K562 (cell line): ENCODE results near the gene POU3F1. TPM values are rescaled to one million over a fixed set of nuclear protein-coding genes. Genes with fewer than 3 reads are reported as not detected.

Experiments used
- ATAC-seq: fragments of 200-7000 bp; cut with Tn5 transposase; 3 replicates; pipeline ENCODE4 v1.9.1; 2020; ENCODE audit warnings: moderate library complexity
- BruUV-seq: library from RNA; stranded (reverse); fragments of 400-500 nt; replicated peaks from 2 replicates; lab custom pipeline; 2021; lab: Mats Ljungman, UMichigan
- CTCF ChIA-PET: fragments of 300-600 bp; formaldehyde crosslinking; extraction: SDS; loops from one replicate; lab custom pipeline; 2021; ENCODE audit warnings: low intra/inter-chr PET ratio; lab: Yijun Ruan, JAX
- POLR2A ChIA-PET: fragments of 300-600, 350-650 bp; sonication (Branson Sonifier 250); formaldehyde crosslinking; extraction: SDS; loops from one replicate; lab custom pipeline; 2021; ENCODE audit warnings: antibody characterized with exemption, inconsistent platforms; lab: Yijun Ruan, JAX
- DNase-seq, 4 experiments: peaks; one replicate each; pipeline versions ENCODE4 v3.0.0 to v3.0.0-alpha.2; 2011 to 2018; ENCODE audit warnings: low spot score in 3 of 4, mixed read lengths in 3 of 4; ENCODE audit errors: extremely low read depth in 1 of 4
- FAIRE-seq: peaks from 2 replicates; lab custom pipeline; 2011; peaks lifted over from hg19 to GRCh38; lab: Jason Lieb, UNC
- H2AFZ ChIP-seq: 2 replicates; pipeline ENCODE4 v1.6.0; 2011; ENCODE audit warnings: low read depth, low read length, control low read depth, inconsistent platforms
- H3K27ac ChIP-seq: fragments of 200-600 bp; 3 replicates; pipeline ENCODE4 v1.8.0; 2011; ENCODE audit warnings: low read depth, mild to moderate bottlenecking, control low read depth, inconsistent platforms, low read length, moderate library complexity, mixed read lengths; ENCODE audit errors: extremely low read depth
- H3K27me3 ChIP-seq, 2 experiments: fragments of 300-600 bp in 1 of 2; 2 replicates in 1 of 2; 3 replicates in 1 of 2; pipeline versions ENCODE4 v1.6.0 to v1.8.0; 2011; ENCODE audit warnings: inconsistent platforms in 2 of 2, low read length in 2 of 2, mild to moderate bottlenecking in 1 of 2, mixed read lengths in 1 of 2, moderate library complexity in 1 of 2; ENCODE audit not compliant: control insufficient read depth in 2 of 2, insufficient read depth in 2 of 2
- H3K36me3 ChIP-seq: fragments of 300-600 bp; 3 replicates; pipeline ENCODE4 v1.8.0; 2011; ENCODE audit warnings: mild to moderate bottlenecking, low read length, inconsistent platforms; ENCODE audit not compliant: control insufficient read depth, insufficient read depth
- H3K4me1 ChIP-seq, 2 experiments: fragments of 200-600 bp in 1 of 2; replicated peaks in 1 of 2; 2 replicates in 1 of 2; 3 replicates in 1 of 2; pipeline versions ENCODE4 v1.5.1 to v1.8.0; 2011; ENCODE audit warnings: inconsistent platforms in 2 of 2, low read length in 2 of 2, mild to moderate bottlenecking in 1 of 2, mixed read lengths in 1 of 2, moderate library complexity in 1 of 2; ENCODE audit not compliant: control insufficient read depth in 2 of 2, insufficient read depth in 2 of 2
- H3K4me2 ChIP-seq: 2 replicates; pipeline ENCODE4 v1.6.1; 2011; ENCODE audit warnings: low read length, control low read depth, inconsistent platforms, mixed read lengths; ENCODE audit not compliant: insufficient read depth
- H3K4me3 ChIP-seq: fragments of 200-600 bp; sonication (generic), shearing (Covaris generic); 2 replicates; pipeline ENCODE4 v1.5.1; 2016; ENCODE audit warnings: control low read depth, inconsistent platforms
- H3K79me2 ChIP-seq: fragments of 200-600 bp; 3 replicates; pipeline ENCODE4 v1.8.0; 2011; ENCODE audit warnings: low read length, inconsistent platforms; ENCODE audit not compliant: control insufficient read depth, insufficient read depth
- H3K9ac ChIP-seq, 2 experiments: 2 replicates each; pipeline versions ENCODE4 v1.6.0 to v1.6.1; 2011; ENCODE audit warnings: low read depth in 2 of 2, low read length in 2 of 2, control low read depth in 1 of 2, inconsistent platforms in 1 of 2, mild to moderate bottlenecking in 1 of 2, mixed read lengths in 1 of 2; ENCODE audit not compliant: insufficient read depth in 1 of 2
- H3K9me1 ChIP-seq: one replicate; pipeline ENCODE4 v1.6.0; 2011; ENCODE audit warnings: inconsistent platforms, mild to moderate bottlenecking, low read length, moderate library complexity; ENCODE audit not compliant: control insufficient read depth, insufficient read depth
- H3K9me3 ChIP-seq: replicated peaks from 2 replicates; pipeline ENCODE4 v1.5.1; 2011; ENCODE audit warnings: low read depth, low read length, inconsistent platforms; ENCODE audit not compliant: control insufficient read depth, insufficient read depth
- H4K20me1 ChIP-seq: replicated peaks from 2 replicates; pipeline ENCODE4 v1.6.1; 2011; ENCODE audit warnings: low read length, inconsistent platforms, mixed read lengths; ENCODE audit not compliant: control insufficient read depth, insufficient read depth
- KAT7 ChIP-seq: sonication (generic); formaldehyde crosslinking; IDR thresholded peaks from 2 replicates; pipeline ENCODE4 v1.8.0; 2022; ENCODE audit warnings: missing genetic modification reagents, mild to moderate bottlenecking, borderline replicate concordance
- KHSRP ChIP-seq: fragments of 450-650 bp; IDR thresholded peaks from 2 replicates; pipeline ENCODE4 v1.6.1; 2017
- NCOR1 ChIP-seq: fragments of 450-650 bp; IDR thresholded peaks from 2 replicates; pipeline ENCODE4 v1.6.1; 2016; ENCODE audit warnings: mild to moderate bottlenecking, moderate library complexity
- NELFE ChIP-seq: IDR thresholded peaks from 2 replicates; pipeline ENCODE4 v1.6.1; 2011; ENCODE audit warnings: mild to moderate bottlenecking; ENCODE audit not compliant: insufficient read depth, insufficient read length
- SMAD1 ChIP-seq: fragments of 150-350 bp; IDR thresholded peaks from 2 replicates; pipeline ENCODE4 v1.6.1; 2014; ENCODE audit warnings: low read length, low read depth; ENCODE audit not compliant: partially characterized antibody
- SMARCA4 ChIP-seq: fragments of 450-650 bp; IDR thresholded peaks from 2 replicates; pipeline ENCODE4 v1.6.1; 2016
- TBL1XR1 ChIP-seq, 2 experiments: IDR thresholded peaks; 2 replicates each; pipeline ENCODE4 v1.6.1; 2012; ENCODE audit warnings: improper control_type of control experiment in 2 of 2, low read length in 2 of 2, mild to moderate bottlenecking in 1 of 2
- TEAD4 ChIP-seq, 2 experiments: sonication (generic) in 1 of 2; formaldehyde crosslinking in 1 of 2; IDR thresholded peaks; 2 replicates each; pipeline versions ENCODE4 v1.6.1 to v1.8.0; 2012 to 2022; ENCODE audit warnings: borderline replicate concordance in 1 of 2, inconsistent platforms in 1 of 2, low read length in 1 of 2, mild to moderate bottlenecking in 1 of 2, missing genetic modification reagents in 1 of 2
- WGBS: fragments of 100-300 bp; shearing (Covaris generic); methylation state at CpG from one replicate; pipeline ENCODE4 v1.1.6; 2016; ENCODE audit warnings: low coverage, mixed read lengths; ENCODE audit not compliant: insufficient coverage; ENCODE audit errors: missing lambda C conversion rate; 5-methylcytosine and 5-hydroxymethylcytosine counted together
- in situ Hi-C: fragments of 300-500 bp; cut with MboI; formaldehyde crosslinking; loops from 4 replicates; pipeline ENCODE4 v1.15.0; 2018; ENCODE audit warnings: inconsistent platforms, mixed read lengths
- intact Hi-C: fragments of 100-400 bp; cut with micrococcal nuclease; formaldehyde crosslinking; loops from 2 replicates; pipeline ENCODE4 v1.14.2; 2022
- polyA plus RNA-seq, 8 experiments: library from polyadenylated mRNA; depleted of rRNA in 4 of 8; stranded (reverse) in 5 of 8; unstranded in 3 of 8; fragments of >200 nt; fragmentation: Nextera tagmentation in 2 of 8; fragmentation: Illumina TruSeq in 1 of 8; extraction: Ambion mirVana in 2 of 8; extraction: Trizol in 1 of 8; gene quantifications; 2 replicates each; pipeline versions ENCODE4 v1.2.1 to v1.2.3, GENCODE V29; 2011 to 2014; ENCODE audit warnings: inconsistent platforms in 1 of 8, missing spikeins in 1 of 8
- total RNA-seq, 7 experiments: library from RNA; depleted of rRNA in 6 of 7; stranded (reverse); fragments of >200 nt in 6 of 7; fragmentation: Illumina TruSeq in 2 of 7; extraction: Trizol in 2 of 7; gene quantifications; 2 replicates each; pipeline versions ENCODE4 v1.2.1 to v1.2.3, GENCODE V29; 2011 to 2021; ENCODE audit warnings: low replicate concordance in 1 of 7
- TF ChIP-seq, protein P1 (sequence below): IDR thresholded peaks from 2 replicates; pipeline ENCODE4 v1.6.1; 2014; ENCODE audit warnings: antibody characterized with exemption
- TF ChIP-seq, protein P2 (sequence below), 2 experiments: fragments of 450-650 bp; IDR thresholded peaks; 2 replicates each; pipeline ENCODE4 v1.6.1; 2018; ENCODE audit warnings: mild to moderate bottlenecking in 2 of 2, low read depth in 1 of 2; ENCODE audit not compliant: partially characterized antibody in 2 of 2
- TF ChIP-seq, protein P3 (sequence below): fragments of 250-450 bp; sonication (Bioruptor Pico); IDR thresholded peaks from 2 replicates; pipeline ENCODE4 v1.5.0; 2022; ENCODE audit warnings: mild to moderate bottlenecking

Gene POU3F1
- total and polyA plus RNA-seq, 9 of the 15 experiments (the other 6 are each of a cell fraction or from before 2014, with no cell fraction given), result 0.09 TPM; not detected in 8

DNA sequence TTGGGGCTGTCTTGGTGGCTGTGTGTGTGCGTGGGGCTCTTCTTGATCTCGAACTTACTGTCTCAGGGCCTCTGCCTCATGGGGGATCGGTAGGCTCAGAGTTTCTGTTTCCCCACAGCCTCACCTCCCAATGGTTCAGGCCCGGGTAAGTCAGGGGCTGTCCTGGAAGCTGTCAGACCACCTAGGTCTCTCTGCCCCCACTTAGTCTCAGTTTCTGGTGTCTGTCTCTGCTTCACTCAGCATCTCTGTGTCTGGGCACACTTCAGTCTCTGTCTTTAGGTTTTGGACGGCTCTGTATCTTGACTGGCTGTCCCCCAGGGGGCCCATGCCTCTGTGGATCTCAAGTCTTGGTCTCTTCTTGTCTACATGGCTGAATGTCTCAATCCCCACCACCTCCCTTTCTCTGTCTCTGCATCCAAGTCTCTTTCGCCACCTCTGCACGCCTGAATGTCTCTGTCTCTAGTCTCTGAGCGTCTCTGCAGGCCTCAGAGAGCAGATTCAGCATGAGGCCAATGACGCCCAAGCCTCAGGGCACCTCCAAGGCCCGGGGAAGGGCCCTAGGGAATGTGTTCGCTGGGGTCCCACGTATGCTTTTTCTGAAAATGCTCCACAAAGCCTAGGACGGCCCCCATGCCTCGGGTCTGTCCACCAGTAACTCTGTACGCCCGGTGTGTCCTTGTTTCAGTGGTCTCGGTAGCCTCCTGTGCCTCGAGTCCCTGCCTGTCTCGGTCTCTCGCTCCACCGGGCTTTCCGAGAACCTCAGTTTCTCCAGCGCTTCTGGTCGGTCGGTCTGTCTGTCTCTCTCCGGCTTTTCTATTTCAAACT, 42.1 kb downstream of the POU3F1 start:
- TSS peak; percentile 73 for BruUV-seq
- intact Hi-C loops (loop anchor here (1.0 kb wide), 1 partner anchor 8 kb away; the partner anchor contains the start of gene UTP11), in situ Hi-C loops (no loop called here)
- Histone ChIP-seq H3K9me3 (no peaks in the 10 kb centered on the region), H3K27me3 (no peaks in the 10 kb centered on the region), H3K27ac (peak overlapping the region; percentile 80), H3K4me3 (peak overlapping the region; percentile 65), H3K9me1 (no peaks in the 10 kb centered on the region), H2AFZ (no peak overlapping the region), H3K79me2 (peaks cover 66% of the 10 kb centered on the region), H3K4me2 (peak overlapping the region; percentile 92), H4K20me1 (0 out of 2 replicates have a peak, but pooled peaks cover 12% of the 10 kb centered on the region), H3K36me3 (peaks cover 36% of the 10 kb centered on the region), H3K9ac (peak overlapping the region; percentile 86 to 99), H3K4me1 (peaks cover 57 to 62% of the 10 kb centered on the region in 2 experiments)
- DNase-seq (peak in 1 of 4 experiments; percentile 60), ATAC-seq (peak; percentile 14), FAIRE-seq (peak; percentile 56)
- CTCF ChIA-PET, result no interaction called here
- POLR2A ChIA-PET, result interaction anchor here (0.5 to 4.3 kb wide), 5 partner anchors 10 to 998 kb away, joined by 3 to 65 read pairs (median 4); partner anchors contain the start of gene SF3A3
- WGBS, result under 1% methylated on average over 26 of the region's 26 CpGs
- TF ChIP-seq TEAD4 (IDR thresholded peaks at IDR 0.05; ENCODE audit: low read length) (peak; percentile 10; the same call in 1 of the 2 replicates), TEAD4 (CRISPR knock-in tag; IDR thresholded peaks at IDR 0.05; ENCODE audit: borderline replicate concordance) (no peak), NCOR1 (no peak), SMARCA4 (0 out of 2 replicates have a peak, but pooled peaks have one; percentile 40), SMAD1 (no peak), KAT7 (CRISPR knock-in tag) (peak; percentile 91), KHSRP (no peak), TBL1XR1 (IDR thresholded peaks at IDR 0.05; ENCODE audit: low read length in 2 of 2) (no peak), NELFE (no peak)
- TF ChIP-seq, protein P1, sequence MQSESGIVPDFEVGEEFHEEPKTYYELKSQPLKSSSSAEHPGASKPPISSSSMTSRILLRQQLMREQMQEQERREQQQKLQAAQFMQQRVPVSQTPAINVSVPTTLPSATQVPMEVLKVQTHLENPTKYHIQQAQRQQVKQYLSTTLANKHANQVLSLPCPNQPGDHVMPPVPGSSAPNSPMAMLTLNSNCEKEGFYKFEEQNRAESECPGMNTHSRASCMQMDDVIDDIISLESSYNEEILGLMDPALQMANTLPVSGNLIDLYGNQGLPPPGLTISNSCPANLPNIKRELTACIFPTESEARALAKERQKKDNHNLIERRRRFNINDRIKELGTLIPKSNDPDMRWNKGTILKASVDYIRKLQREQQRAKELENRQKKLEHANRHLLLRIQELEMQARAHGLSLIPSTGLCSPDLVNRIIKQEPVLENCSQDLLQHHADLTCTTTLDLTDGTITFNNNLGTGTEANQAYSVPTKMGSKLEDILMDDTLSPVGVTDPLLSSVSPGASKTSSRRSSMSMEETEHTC, result no peak
- TF ChIP-seq, protein P2, sequence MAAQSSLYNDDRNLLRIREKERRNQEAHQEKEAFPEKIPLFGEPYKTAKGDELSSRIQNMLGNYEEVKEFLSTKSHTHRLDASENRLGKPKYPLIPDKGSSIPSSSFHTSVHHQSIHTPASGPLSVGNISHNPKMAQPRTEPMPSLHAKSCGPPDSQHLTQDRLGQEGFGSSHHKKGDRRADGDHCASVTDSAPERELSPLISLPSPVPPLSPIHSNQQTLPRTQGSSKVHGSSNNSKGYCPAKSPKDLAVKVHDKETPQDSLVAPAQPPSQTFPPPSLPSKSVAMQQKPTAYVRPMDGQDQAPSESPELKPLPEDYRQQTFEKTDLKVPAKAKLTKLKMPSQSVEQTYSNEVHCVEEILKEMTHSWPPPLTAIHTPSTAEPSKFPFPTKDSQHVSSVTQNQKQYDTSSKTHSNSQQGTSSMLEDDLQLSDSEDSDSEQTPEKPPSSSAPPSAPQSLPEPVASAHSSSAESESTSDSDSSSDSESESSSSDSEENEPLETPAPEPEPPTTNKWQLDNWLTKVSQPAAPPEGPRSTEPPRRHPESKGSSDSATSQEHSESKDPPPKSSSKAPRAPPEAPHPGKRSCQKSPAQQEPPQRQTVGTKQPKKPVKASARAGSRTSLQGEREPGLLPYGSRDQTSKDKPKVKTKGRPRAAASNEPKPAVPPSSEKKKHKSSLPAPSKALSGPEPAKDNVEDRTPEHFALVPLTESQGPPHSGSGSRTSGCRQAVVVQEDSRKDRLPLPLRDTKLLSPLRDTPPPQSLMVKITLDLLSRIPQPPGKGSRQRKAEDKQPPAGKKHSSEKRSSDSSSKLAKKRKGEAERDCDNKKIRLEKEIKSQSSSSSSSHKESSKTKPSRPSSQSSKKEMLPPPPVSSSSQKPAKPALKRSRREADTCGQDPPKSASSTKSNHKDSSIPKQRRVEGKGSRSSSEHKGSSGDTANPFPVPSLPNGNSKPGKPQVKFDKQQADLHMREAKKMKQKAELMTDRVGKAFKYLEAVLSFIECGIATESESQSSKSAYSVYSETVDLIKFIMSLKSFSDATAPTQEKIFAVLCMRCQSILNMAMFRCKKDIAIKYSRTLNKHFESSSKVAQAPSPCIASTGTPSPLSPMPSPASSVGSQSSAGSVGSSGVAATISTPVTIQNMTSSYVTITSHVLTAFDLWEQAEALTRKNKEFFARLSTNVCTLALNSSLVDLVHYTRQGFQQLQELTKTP (IDR thresholded peaks at IDR 0.05; ENCODE audit: low read depth in 1 of 2, partially characterized antibody in 2 of 2), result peak in 1 of 2 experiments; percentile 69
- TF ChIP-seq, protein P3, sequence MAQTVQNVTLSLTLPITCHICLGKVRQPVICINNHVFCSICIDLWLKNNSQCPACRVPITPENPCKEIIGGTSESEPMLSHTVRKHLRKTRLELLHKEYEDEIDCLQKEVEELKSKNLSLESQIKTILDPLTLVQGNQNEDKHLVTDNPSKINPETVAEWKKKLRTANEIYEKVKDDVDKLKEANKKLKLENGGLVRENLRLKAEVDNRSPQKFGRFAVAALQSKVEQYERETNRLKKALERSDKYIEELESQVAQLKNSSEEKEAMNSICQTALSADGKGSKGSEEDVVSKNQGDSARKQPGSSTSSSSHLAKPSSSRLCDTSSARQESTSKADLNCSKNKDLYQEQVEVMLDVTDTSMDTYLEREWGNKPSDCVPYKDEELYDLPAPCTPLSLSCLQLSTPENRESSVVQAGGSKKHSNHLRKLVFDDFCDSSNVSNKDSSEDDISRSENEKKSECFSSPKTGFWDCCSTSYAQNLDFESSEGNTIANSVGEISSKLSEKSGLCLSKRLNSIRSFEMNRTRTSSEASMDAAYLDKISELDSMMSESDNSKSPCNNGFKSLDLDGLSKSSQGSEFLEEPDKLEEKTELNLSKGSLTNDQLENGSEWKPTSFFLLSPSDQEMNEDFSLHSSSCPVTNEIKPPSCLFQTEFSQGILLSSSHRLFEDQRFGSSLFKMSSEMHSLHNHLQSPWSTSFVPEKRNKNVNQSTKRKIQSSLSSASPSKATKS (CRISPR knock-in tag), result no peak
